ENCODE measurements around the gene STX7.

Gene STX7

DNA sequence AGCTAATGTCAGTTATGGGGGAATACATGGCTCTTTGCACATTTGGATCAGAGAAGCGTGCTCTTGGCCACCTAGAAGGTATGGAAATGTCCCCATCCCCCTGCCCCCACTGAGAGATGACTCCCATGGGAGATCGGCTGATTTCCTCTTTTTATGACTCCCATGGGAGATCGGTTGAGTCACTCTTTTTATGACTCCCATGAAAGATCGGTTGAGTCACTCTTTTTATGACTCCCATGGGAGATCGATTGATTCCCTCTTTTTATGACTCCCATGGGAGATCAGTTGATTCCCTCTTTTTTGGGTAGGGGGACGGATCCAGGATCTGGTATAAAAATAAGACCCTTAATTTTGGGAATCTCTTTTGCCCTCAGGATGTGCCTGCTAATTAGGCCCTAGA, 14.9 kb upstream of the STX7 start (continued):
- TF ChIP-seq, protein P1, sequence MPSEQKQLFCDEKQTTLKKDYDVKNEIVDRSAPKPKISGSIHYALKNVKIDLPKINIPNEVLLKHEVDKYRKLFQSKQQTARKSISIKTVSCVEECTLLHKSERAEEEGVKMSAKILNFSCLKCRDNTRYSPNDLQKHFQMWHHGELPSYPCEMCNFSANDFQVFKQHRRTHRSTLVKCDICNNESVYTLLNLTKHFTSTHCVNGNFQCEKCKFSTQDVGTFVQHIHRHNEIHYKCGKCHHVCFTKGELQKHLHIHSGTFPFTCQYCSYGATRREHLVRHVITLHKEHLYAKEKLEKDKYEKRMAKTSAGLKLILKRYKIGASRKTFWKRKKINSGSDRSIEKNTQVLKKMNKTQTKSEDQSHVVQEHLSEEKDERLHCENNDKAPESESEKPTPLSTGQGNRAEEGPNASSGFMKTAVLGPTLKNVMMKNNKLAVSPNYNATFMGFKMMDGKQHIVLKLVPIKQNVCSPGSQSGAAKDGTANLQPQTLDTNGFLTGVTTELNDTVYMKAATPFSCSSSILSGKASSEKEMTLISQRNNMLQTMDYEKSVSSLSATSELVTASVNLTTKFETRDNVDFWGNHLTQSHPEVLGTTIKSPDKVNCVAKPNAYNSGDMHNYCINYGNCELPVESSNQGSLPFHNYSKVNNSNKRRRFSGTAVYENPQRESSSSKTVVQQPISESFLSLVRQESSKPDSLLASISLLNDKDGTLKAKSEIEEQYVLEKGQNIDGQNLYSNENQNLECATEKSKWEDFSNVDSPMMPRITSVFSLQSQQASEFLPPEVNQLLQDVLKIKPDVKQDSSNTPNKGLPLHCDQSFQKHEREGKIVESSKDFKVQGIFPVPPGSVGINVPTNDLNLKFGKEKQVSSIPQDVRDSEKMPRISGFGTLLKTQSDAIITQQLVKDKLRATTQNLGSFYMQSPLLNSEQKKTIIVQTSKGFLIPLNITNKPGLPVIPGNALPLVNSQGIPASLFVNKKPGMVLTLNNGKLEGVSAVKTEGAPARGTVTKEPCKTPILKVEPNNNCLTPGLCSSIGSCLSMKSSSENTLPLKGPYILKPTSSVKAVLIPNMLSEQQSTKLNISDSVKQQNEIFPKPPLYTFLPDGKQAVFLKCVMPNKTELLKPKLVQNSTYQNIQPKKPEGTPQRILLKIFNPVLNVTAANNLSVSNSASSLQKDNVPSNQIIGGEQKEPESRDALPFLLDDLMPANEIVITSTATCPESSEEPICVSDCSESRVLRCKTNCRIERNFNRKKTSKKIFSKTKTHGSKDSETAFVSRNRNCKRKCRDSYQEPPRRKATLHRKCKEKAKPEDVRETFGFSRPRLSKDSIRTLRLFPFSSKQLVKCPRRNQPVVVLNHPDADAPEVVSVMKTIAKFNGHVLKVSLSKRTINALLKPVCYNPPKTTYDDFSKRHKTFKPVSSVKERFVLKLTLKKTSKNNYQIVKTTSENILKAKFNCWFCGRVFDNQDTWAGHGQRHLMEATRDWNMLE (tag by site-specific recombination; conservative IDR thresholded peaks at IDR 0.05; ENCODE audit: low read depth) = no peak
- TF ChIP-seq, protein P2, sequence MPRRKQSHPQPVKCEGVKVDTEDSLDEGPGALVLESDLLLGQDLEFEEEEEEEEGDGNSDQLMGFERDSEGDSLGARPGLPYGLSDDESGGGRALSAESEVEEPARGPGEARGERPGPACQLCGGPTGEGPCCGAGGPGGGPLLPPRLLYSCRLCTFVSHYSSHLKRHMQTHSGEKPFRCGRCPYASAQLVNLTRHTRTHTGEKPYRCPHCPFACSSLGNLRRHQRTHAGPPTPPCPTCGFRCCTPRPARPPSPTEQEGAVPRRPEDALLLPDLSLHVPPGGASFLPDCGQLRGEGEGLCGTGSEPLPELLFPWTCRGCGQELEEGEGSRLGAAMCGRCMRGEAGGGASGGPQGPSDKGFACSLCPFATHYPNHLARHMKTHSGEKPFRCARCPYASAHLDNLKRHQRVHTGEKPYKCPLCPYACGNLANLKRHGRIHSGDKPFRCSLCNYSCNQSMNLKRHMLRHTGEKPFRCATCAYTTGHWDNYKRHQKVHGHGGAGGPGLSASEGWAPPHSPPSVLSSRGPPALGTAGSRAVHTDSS (tag by site-specific recombination; IDR thresholded peaks at IDR 0.05) = no peak
- TF ChIP-seq OVOL3 (tag by site-specific recombination; IDR thresholded peaks at IDR 0.05) (no peak), ZNF529 (tag by site-specific recombination; IDR thresholded peaks at IDR 0.05; ENCODE audit: insufficient replicate concordance) (peak; percentile 6), ZNF521 (tag by site-specific recombination; IDR thresholded peaks at IDR 0.05) (no peak), ZNF138 (tag by site-specific recombination; IDR thresholded peaks at IDR 0.05; ENCODE audit: borderline replicate concordance) (no peak), KLF10 (tag by site-specific recombination; IDR thresholded peaks at IDR 0.05) (peak; percentile 53; the same call in 1 of the 2 replicates), ZSCAN30 (tag by site-specific recombination; IDR thresholded peaks at IDR 0.05) (no peak), TCF7L2 (IDR thresholded peaks at IDR 0.05; ENCODE audit: borderline replicate concordance, low read depth, low read length) (no peak), ZNF561 (tag by site-specific recombination; IDR thresholded peaks at IDR 0.05; ENCODE audit: borderline replicate concordance) (peak; percentile 65; the same call in 1 of the 2 replicates), GLIS1 (tag by site-specific recombination; IDR thresholded peaks at IDR 0.05) (peak; percentile 75), GLIS2 (tag by site-specific recombination; IDR thresholded peaks at IDR 0.05) (peak; percentile 61), ZNF239 (tag by site-specific recombination; IDR thresholded peaks at IDR 0.05) (no peak), ZBTB8A (tag by site-specific recombination; IDR thresholded peaks at IDR 0.05) (0 out of 2 replicates have a peak, but pooled peaks have one; percentile 24), ZNF221 (tag by site-specific recombination; IDR thresholded peaks at IDR 0.05; ENCODE audit: borderline replicate concordance) (no peak), HOXC10 (CRISPR knock-in tag; IDR thresholded peaks at IDR 0.05) (no peak), ZNF596 (tag by site-specific recombination; IDR thresholded peaks at IDR 0.05) (0 out of 2 replicates have a peak, but pooled peaks have one; percentile 65)
- TF ChIP-seq, protein P3, sequence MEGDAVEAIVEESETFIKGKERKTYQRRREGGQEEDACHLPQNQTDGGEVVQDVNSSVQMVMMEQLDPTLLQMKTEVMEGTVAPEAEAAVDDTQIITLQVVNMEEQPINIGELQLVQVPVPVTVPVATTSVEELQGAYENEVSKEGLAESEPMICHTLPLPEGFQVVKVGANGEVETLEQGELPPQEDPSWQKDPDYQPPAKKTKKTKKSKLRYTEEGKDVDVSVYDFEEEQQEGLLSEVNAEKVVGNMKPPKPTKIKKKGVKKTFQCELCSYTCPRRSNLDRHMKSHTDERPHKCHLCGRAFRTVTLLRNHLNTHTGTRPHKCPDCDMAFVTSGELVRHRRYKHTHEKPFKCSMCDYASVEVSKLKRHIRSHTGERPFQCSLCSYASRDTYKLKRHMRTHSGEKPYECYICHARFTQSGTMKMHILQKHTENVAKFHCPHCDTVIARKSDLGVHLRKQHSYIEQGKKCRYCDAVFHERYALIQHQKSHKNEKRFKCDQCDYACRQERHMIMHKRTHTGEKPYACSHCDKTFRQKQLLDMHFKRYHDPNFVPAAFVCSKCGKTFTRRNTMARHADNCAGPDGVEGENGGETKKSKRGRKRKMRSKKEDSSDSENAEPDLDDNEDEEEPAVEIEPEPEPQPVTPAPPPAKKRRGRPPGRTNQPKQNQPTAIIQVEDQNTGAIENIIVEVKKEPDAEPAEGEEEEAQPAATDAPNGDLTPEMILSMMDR (tag by site-specific recombination; IDR thresholded peaks at IDR 0.05) = no peak
- TF ChIP-seq, protein P4, sequence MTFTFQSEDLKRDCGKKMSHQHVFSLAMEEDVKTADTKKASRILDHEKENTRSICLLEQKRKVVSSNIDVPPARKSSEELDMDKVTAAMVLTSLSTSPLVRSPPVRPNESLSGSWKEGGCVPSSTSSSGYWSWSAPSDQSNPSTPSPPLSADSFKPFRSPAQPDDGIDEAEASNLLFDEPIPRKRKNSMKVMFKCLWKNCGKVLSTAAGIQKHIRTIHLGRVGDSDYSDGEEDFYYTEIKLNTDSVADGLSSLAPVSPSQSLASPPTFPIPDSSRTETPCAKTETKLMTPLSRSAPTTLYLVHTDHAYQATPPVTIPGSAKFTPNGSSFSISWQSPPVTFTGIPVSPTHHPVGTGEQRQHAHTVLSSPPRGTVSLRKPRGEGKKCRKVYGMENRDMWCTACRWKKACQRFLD (tag by site-specific recombination; IDR thresholded peaks at IDR 0.05) = no peak
- TF ChIP-seq, protein P5, sequence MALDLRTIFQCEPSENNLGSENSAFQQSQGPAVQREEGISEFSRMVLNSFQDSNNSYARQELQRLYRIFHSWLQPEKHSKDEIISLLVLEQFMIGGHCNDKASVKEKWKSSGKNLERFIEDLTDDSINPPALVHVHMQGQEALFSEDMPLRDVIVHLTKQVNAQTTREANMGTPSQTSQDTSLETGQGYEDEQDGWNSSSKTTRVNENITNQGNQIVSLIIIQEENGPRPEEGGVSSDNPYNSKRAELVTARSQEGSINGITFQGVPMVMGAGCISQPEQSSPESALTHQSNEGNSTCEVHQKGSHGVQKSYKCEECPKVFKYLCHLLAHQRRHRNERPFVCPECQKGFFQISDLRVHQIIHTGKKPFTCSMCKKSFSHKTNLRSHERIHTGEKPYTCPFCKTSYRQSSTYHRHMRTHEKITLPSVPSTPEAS (tag by site-specific recombination; IDR thresholded peaks at IDR 0.05) = 0 out of 2 replicates have a peak, but pooled peaks have one; percentile 28
- TF ChIP-seq, protein P6, sequence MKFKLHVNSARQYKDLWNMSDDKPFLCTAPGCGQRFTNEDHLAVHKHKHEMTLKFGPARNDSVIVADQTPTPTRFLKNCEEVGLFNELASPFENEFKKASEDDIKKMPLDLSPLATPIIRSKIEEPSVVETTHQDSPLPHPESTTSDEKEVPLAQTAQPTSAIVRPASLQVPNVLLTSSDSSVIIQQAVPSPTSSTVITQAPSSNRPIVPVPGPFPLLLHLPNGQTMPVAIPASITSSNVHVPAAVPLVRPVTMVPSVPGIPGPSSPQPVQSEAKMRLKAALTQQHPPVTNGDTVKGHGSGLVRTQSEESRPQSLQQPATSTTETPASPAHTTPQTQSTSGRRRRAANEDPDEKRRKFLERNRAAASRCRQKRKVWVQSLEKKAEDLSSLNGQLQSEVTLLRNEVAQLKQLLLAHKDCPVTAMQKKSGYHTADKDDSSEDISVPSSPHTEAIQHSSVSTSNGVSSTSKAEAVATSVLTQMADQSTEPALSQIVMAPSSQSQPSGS (tag by site-specific recombination; IDR thresholded peaks at IDR 0.05; ENCODE audit: low read depth) = no peak
- TF ChIP-seq, protein P7, sequence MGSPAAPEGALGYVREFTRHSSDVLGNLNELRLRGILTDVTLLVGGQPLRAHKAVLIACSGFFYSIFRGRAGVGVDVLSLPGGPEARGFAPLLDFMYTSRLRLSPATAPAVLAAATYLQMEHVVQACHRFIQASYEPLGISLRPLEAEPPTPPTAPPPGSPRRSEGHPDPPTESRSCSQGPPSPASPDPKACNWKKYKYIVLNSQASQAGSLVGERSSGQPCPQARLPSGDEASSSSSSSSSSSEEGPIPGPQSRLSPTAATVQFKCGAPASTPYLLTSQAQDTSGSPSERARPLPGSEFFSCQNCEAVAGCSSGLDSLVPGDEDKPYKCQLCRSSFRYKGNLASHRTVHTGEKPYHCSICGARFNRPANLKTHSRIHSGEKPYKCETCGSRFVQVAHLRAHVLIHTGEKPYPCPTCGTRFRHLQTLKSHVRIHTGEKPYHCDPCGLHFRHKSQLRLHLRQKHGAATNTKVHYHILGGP (tag by site-specific recombination; IDR thresholded peaks at IDR 0.05) = no peak
- TF ChIP-seq, protein P8, sequence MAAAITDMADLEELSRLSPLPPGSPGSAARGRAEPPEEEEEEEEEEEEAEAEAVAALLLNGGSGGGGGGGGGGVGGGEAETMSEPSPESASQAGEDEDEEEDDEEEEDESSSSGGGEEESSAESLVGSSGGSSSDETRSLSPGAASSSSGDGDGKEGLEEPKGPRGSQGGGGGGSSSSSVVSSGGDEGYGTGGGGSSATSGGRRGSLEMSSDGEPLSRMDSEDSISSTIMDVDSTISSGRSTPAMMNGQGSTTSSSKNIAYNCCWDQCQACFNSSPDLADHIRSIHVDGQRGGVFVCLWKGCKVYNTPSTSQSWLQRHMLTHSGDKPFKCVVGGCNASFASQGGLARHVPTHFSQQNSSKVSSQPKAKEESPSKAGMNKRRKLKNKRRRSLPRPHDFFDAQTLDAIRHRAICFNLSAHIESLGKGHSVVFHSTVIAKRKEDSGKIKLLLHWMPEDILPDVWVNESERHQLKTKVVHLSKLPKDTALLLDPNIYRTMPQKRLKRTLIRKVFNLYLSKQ (tag by site-specific recombination; IDR thresholded peaks at IDR 0.05; ENCODE audit: borderline replicate concordance) = no peak
